GM21367 (cell line): ENCODE results near the gene TRAF4.
"Not testable (repeated sequence)": the region's sequence is repeated elsewhere in the genome, so short reads cannot be mapped to it uniquely, and the experiment has no call there.

Source experiments
- ATAC-seq: cut with Tn5 transposase; IDR thresholded peaks from one replicate; pipeline ENCODE4 v1.9.1; 2021; ENCODE audit not compliant: unreplicated experiment

TRAF4 gene

GRCh38 chr17:28712705-28713415 is 31.0 kb upstream of the TRAF4 start:
- no peak for ATAC-seq

GRCh38 chr17:28714281-28714680 is 29.5 kb upstream of the TRAF4 start:
- no peak for ATAC-seq

GRCh38 chr17:28715217-28715616 is 28.6 kb upstream of the TRAF4 start:
- ATAC-seq: no peak

- ATAC-seq: no peak
Measured at GRCh38 chr17:28716740-28717577, 26.9 kb upstream of the TRAF4 start.

GRCh38 chr17:28717578-28718332 is 26.1 kb upstream of the TRAF4 start, which contains the start of gene RAB34:
Gene RAB34, minus strand, starts transcription at chr17:28717868. Its CDS starts 602 bp downstream, at chr17:28717266.
- no peak for ATAC-seq

GRCh38 chr17:28718333-28719020 is 25.3 kb upstream of the TRAF4 start:
- ATAC-seq: no peak

- no peak for ATAC-seq
Measured at GRCh38 chr17:28719021-28719433, 24.8 kb upstream of the TRAF4 start.

GRCh38 chr17:28720247-28720996 is 23.4 kb upstream of the TRAF4 start:
- ATAC-seq: no peak

- not testable (repeated sequence) for ATAC-seq
Measured at GRCh38 chr17:28720997-28721329, 22.8 kb upstream of the TRAF4 start.

- no peak for ATAC-seq
Measured at GRCh38 chr17:28722417-28723158, 21.2 kb upstream of the TRAF4 start.

- ATAC-seq: no peak
Measured at GRCh38 chr17:28723159-28723835, 20.5 kb upstream of the TRAF4 start.

- ATAC-seq: not testable (repeated sequence)
Measured at GRCh38 chr17:28723836-28724499, 19.8 kb upstream of the TRAF4 start.

- ATAC-seq: no peak
Measured at GRCh38 chr17:28724500-28725165, 19.2 kb upstream of the TRAF4 start.

GRCh38 chr17:28725166-28725659 is 18.6 kb upstream of the TRAF4 start:
- ATAC-seq: no peak

GRCh38 chr17:28725660-28726225 is 18.1 kb upstream of the TRAF4 start:
- ATAC-seq: no peak

GRCh38 chr17:28726226-28726626 is 17.6 kb upstream of the TRAF4 start, which contains the start of gene TLCD1:
Gene TLCD1, minus strand, starts transcription at chr17:28726233. Its CDS starts 136 bp downstream, at chr17:28726097.
- no peak for ATAC-seq
